ENCODE data around the gene RGS3. TPM values are rescaled to one million over a fixed set of nuclear protein-coding genes. Genes with fewer than 3 reads are reported as not detected.
"Not testable (repeated sequence)": the region's sequence is repeated elsewhere in the genome, so short reads cannot be mapped to it uniquely, and the experiment has no call there.

Gene RGS3
- total RNA-seq, 1 donor from 2014 or later = 36.7 TPM

GRCh38 chr9:113486327-113486726 lies 22.8 kb downstream of the RGS3 start:
- no peak overlapping the region for H3K4me3 Mint-ChIP-seq
- H3K27me3 Mint-ChIP-seq (ENCODE audit: low read depth) = no peaks in the 10 kb centered on the region
- no peak overlapping the region for H3K27ac Mint-ChIP-seq (ENCODE audit: unreplicated experiment)
- H3K9me3 Mint-ChIP-seq = no peaks in the 10 kb centered on the region
- no peak for DNase-seq (ENCODE audit: low read depth, low spot score)
- TF ChIP-seq, protein P1, sequence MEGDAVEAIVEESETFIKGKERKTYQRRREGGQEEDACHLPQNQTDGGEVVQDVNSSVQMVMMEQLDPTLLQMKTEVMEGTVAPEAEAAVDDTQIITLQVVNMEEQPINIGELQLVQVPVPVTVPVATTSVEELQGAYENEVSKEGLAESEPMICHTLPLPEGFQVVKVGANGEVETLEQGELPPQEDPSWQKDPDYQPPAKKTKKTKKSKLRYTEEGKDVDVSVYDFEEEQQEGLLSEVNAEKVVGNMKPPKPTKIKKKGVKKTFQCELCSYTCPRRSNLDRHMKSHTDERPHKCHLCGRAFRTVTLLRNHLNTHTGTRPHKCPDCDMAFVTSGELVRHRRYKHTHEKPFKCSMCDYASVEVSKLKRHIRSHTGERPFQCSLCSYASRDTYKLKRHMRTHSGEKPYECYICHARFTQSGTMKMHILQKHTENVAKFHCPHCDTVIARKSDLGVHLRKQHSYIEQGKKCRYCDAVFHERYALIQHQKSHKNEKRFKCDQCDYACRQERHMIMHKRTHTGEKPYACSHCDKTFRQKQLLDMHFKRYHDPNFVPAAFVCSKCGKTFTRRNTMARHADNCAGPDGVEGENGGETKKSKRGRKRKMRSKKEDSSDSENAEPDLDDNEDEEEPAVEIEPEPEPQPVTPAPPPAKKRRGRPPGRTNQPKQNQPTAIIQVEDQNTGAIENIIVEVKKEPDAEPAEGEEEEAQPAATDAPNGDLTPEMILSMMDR (conservative IDR thresholded peaks at IDR 0.05) = no peak
- H3K36me3 Mint-ChIP-seq (ENCODE audit: low read depth) = no peaks in the 10 kb centered on the region
- H3K4me1 Mint-ChIP-seq = peaks cover 4% of the 10 kb centered on the region

- H3K27me3 Mint-ChIP-seq (ENCODE audit: low read depth) = no peaks in the 10 kb centered on the region
- peaks cover 15% of the 10 kb centered on the region for H3K4me1 Mint-ChIP-seq
- H3K4me3 Mint-ChIP-seq = no peak overlapping the region
- TF ChIP-seq, protein P1 (conservative IDR thresholded peaks at IDR 0.05) = no peak
- H3K36me3 Mint-ChIP-seq (ENCODE audit: low read depth) = no peaks in the 10 kb centered on the region
- no peak for DNase-seq (ENCODE audit: low read depth, low spot score)
- peak overlapping the region; percentile 53 for H3K27ac Mint-ChIP-seq (ENCODE audit: unreplicated experiment)
- no peaks in the 10 kb centered on the region for H3K9me3 Mint-ChIP-seq
Observed at GRCh38 chr9:113488071-113488470, 24.5 kb downstream of the RGS3 start.

GRCh38 chr9:113488490-113488889 lies 25.0 kb downstream of the RGS3 start:
- no peak for DNase-seq (ENCODE audit: low read depth, low spot score)
- Mint-ChIP-seq H3K27me3 (ENCODE audit: low read depth) (no peaks in the 10 kb centered on the region), H3K4me1 (peaks cover 20% of the 10 kb centered on the region), H3K4me3 (no peak overlapping the region), H3K9me3 (no peaks in the 10 kb centered on the region), H3K27ac (ENCODE audit: unreplicated experiment) (no peak overlapping the region), H3K36me3 (ENCODE audit: low read depth) (no peaks in the 10 kb centered on the region)
- TF ChIP-seq, protein P1 (conservative IDR thresholded peaks at IDR 0.05) = no peak

- H3K27ac Mint-ChIP-seq (ENCODE audit: unreplicated experiment); H3K36me3 Mint-ChIP-seq (ENCODE audit: low read depth); DNase-seq (ENCODE audit: low read depth, low spot score); H3K9me3 Mint-ChIP-seq; H3K4me3 Mint-ChIP-seq; H3K27me3 Mint-ChIP-seq (ENCODE audit: low read depth): not testable (repeated sequence)
- H3K4me1 Mint-ChIP-seq = peaks cover 19% of the 10 kb centered on the region
Observed at GRCh38 chr9:113491147-113491546, 27.6 kb downstream of the RGS3 start.

- Mint-ChIP-seq H3K4me1 (peaks cover 17% of the 10 kb centered on the region), H3K27ac (ENCODE audit: unreplicated experiment) (peak overlapping the region; percentile 4), H3K36me3 (ENCODE audit: low read depth) (no peaks in the 10 kb centered on the region), H3K9me3 (no peaks in the 10 kb centered on the region), H3K27me3 (ENCODE audit: low read depth) (no peaks in the 10 kb centered on the region), H3K4me3 (no peak overlapping the region)
- no peak for DNase-seq (ENCODE audit: low read depth, low spot score)
- TF ChIP-seq, protein P1 (conservative IDR thresholded peaks at IDR 0.05) = no peak
Observed at GRCh38 chr9:113492343-113493202, 29.0 kb downstream of the RGS3 start.

- Mint-ChIP-seq H3K27me3 (ENCODE audit: low read depth) (no peaks in the 10 kb centered on the region), H3K4me1 (peaks cover 17% of the 10 kb centered on the region), H3K36me3 (ENCODE audit: low read depth) (no peaks in the 10 kb centered on the region), H3K4me3 (no peak overlapping the region), H3K27ac (ENCODE audit: unreplicated experiment) (no peak overlapping the region), H3K9me3 (no peaks in the 10 kb centered on the region)
- TF ChIP-seq, protein P1 (conservative IDR thresholded peaks at IDR 0.05) = no peak
- no peak for DNase-seq (ENCODE audit: low read depth, low spot score)
Observed at GRCh38 chr9:113493203-113493520, 29.6 kb downstream of the RGS3 start.
